Putamen (tissue), 1 donor: ENCODE data around the gene DEFB131B.
"Not testable (repeated sequence)": the region's sequence is repeated elsewhere in the genome, so short reads cannot be mapped to it uniquely, and the experiment has no call there.

Source experiments
- DNase-seq: peaks from one replicate; pipeline ENCODE4 v3.0.0-alpha.2; 2016; ENCODE audit warnings: low spot score

The DEFB131B gene

DNA sequence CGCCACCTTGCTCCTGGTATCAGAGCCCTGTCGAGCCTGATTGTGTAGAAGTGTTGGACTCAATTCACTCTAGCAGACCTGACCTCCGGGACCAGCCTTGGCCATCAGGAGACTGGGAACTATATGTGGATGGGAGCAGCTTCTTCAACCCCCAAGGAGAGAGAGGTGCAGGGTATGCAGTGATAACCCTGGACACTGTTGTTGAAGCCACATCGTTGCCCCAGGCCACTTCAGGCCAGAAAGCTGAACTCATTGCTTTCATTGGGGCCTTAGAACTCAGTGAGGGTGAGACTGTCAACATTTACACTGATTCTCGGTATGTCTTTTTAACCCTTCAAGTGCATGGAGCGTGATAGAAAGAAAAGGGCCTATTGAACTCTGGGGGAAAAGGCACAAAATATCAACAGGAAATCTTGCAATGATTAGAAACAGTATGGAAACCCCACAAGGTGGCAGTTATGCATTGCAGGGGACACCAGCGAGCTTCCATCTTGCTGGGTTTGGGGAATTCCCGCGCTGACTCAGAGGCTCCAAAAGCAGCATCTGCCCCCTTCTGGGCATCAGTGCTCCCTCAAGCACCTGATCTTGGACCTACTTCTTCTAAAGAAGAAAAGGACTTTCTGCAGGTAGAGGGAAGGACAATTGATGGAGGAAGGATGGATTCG lies 33.2 kb downstream of the DEFB131B start:
- DNase-seq: not testable (repeated sequence)

DNA sequence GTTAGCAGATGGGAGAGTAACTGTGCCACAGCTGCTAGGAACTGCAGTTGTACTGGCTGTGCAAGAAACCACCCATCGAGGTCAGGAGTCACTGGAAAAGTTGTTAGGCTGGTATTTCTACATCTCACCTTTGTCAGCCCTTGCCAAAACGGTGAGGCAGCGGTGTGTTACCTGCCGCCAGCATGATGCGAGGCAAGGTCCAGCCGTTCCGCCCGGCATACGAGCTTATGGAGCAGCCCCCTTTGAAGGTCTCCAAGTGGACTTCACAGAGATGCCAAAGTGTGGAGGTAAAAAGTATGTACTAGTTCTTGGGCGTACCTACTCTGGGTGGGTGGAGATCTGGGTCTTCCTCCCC lies 33.7 kb downstream of the DEFB131B start:
- DNase-seq: not testable (repeated sequence)

DNA sequence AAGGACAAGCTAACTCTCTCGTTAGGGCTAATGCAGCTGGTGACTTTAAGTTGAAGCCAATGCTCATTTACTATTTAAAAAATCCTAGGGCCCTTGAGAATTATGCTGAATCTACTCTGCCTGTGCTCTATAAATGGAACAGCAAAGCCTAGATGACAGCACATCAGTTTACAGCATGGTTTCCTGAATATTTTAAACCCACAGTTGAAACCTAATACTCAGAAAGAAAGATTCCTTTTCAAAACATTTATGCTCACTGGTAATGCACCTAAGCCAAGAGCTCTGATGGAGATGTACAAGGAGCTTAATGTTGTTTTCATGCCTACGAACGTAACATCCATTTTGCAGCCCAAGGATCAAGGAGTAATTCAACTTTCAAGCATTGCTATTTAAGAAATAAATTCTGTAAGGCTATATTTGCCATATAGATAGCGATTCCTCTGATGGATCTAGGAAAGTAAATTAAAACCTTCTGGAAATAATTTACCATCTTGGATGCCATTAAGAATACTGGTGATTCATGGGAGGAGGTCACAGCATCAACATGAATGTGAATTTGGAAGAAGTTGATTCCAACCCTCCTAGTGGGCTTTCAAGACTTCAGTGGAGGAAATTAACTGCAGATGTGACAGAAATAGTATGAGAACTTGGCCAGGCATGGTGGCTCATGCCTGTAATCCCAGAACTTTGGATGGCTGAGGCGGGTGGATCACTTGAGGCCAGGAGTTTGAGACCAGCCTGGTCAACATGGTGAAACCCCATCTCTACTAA lies 35.7 kb downstream of the DEFB131B start:
- DNase-seq: no peak

DNA sequence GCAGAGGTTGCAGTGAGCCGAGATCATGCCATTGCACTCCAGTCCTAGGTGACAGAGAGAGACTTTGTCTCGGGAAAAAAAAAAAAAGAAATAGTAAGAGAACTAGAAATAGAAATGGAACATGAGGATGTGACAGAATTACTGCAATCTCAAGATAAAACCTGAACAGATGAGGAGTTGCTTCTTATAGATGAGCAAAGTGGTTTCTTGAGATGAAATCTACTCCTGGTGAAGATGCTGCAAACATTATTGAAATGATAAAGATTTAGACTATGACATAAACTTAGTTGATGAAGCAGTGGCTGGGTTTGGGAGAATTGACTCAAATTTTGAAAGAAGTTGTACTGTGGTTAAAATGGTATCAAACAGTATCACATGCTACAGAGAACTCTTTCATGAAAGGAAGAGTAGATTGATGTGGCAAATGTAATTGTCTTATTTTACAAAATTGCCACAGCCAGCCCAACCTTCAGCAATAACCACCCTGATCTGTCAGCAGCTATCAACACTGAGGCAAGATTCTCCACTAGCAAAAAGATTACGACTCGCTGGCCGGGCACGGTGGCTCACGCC lies 36.5 kb downstream of the DEFB131B start:
- no peak for DNase-seq

DNA sequence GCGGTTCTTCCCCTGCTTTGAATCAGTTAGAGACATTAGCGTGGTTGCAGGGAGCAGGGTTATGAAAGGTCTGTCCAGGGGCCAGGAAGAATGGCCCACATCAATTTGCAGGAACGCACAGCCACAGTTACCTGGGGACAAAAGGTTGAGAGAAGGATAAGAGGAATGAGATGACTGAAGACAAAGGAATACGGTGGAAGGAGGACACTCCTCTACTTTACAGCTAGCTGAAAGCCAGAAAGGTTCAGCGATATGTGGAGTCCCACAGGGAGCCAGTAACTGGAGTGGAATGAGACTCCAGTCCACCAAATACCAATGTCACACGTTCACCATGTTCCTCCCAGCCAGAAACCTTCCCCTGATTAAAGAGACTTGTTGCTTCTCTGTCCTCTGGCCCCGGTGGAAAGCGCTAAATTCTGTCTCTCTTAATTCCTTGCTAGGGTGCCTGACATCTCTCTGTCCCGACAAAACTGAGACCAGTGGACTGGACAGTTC lies 39.4 kb downstream of the DEFB131B start:
- DNase-seq: no peak

DNA sequence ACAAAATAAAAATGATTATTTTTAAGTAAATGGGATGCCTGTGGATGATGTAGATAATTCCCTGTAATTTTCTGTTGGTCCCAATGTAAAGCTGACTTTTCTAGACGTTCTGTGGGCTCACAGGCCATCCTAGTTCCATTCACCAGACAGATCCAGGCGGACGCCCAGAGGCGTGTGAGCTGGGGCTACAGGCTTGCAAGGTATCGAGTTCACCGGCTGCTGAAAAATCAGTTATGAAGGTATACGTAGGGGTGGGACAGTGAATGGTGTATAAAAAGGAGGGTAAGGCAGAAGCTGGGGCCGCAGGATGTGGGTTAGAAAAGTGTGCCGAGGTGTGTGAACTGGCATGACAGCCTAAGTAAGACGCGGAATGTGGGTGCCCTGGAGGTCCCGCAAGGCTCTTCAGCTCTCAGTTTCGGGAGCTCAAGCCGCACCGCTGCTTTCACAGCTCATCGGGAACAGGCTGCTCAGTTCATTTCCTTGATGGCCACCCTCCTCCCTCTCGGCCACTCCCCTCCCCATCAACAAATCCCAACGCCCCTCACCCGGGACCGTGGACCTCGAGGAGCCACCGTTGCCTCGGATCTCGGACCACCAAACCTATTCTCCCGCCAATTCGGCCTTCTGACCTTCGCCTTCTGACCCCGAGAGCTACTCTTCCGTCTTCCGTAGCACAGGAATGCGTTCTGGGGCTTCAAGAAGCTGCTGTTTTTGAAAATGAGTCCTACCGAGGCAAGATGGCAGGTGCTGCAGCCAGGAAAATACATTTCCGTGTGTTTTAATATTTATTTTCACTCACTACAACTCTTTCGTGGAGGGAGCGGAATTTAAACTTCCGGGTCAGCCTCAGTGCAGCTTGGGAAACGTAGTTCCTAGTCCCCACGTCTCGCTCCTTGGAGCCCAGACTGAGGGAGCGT lies 49.8 kb downstream of the DEFB131B start, which contains the start of gene XNDC1N:
XNDC1N (minus strand) TSS at position 775 of the 917 bp plus-strand sequence. CDS start 5,241 bp downstream, outside the sequence.
- DNase-seq: peak; percentile 92

DNA sequence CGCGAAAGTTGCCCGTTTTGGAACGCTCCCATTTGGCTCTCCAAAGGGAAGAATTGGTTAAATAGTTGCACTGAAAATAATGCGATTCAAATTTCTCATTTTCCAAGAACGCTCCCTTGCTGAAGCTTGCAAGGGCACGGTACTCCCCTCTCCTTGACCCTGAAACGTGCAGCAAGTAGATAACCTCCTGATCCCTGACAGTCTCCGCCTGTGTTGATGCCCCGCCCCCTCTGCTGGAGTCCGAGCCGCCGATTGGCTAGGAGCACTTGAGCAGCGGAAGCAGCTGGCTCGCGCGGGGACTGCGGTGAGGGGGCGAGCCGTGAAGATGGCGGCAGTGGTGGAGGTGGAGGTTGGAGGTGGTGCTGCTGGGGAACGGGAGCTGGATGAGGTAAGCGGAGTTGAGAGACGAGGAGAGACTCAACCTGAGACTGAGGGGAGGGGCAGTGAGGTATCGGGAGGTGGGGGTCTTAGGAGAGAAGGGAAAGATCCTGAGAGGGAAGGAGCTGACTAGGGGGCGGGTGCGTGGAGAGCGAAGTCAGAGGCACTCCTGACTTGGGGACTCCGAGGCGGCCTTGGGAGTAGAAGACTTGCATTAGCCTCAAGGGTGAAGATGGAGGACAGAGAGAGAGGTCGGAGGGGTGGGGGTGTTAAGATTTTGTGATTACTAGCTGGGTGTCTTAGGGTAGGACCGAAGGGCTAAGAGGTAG lies 50.6 kb downstream of the DEFB131B start, which contains the start of gene RNF121:
RNF121 (plus strand) TSS at position 310 of the 707 bp plus-strand sequence; CDS start at position 326, 16 bp downstream.
- DNase-seq: peak; percentile 97

DNA sequence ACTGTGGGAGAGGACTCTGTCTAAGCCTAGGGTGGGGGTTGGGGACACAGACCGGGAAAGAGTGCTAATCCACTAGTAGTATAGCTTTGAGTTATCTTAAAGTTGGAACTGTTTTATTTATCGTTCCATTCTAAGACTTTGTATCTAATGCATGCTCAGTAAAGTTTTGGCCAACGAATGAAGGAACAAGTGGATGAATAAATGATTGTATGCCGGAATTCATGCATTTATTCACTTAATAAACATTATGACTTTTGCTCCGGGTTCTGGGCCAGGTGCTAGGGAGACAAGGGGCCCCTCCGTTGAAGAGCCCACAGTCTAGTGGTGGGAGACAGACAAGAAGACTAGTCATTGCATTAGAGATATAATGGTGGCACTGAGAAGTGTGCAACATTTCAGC lies 51.2 kb downstream of the DEFB131B start:
- no peak for DNase-seq

DNA sequence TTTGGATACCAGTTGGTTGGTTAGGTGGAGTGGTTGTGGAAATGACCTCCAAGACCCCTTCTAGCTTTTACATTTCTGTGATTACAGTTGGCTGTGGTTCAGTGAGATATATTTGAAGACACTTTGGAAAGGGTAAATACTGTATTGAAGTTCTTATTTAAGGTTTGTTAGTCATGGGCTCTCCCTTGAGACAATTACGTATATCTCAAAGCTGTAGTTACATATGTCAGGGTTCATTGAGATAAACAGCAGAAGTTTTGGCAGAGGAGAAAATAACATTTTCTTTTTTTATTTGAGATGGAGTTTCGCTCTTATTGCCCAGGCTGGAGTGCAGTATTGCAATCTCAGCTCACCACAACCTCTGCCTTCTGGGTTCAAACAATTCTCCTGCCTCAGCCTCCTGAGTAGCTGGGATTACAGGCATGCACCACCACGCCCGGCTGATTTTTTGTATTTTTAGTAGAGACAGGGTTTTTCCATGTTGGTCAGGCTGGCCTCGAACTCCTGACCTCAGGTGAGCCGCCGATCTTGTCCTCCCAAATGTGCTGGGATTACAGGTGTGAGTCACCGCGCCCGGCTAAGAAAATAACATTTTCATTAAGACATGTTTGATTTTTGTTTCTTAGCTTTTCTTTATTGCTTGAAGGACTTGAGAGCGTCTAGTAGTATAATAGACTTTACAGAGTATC lies 52.4 kb downstream of the DEFB131B start:
- DNase-seq: no peak

DNA sequence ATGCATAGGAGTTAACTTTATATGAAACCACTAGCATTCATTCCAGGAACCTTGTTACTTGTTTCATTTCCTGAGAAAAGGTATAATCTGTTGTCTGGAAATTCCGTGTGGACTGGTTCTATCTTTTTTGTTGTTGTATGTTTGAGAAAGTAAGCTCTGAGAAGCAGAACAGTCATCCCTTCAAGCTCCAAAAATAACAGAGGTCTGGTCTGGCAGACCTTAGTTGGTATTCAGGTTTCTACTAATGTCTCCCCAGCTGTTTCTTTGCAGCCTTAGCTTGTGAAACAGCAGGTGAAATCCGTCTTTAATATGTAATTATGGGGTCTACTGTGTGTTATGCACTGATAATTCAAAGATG lies 53.0 kb downstream of the DEFB131B start:
- DNase-seq: no peak

DNA sequence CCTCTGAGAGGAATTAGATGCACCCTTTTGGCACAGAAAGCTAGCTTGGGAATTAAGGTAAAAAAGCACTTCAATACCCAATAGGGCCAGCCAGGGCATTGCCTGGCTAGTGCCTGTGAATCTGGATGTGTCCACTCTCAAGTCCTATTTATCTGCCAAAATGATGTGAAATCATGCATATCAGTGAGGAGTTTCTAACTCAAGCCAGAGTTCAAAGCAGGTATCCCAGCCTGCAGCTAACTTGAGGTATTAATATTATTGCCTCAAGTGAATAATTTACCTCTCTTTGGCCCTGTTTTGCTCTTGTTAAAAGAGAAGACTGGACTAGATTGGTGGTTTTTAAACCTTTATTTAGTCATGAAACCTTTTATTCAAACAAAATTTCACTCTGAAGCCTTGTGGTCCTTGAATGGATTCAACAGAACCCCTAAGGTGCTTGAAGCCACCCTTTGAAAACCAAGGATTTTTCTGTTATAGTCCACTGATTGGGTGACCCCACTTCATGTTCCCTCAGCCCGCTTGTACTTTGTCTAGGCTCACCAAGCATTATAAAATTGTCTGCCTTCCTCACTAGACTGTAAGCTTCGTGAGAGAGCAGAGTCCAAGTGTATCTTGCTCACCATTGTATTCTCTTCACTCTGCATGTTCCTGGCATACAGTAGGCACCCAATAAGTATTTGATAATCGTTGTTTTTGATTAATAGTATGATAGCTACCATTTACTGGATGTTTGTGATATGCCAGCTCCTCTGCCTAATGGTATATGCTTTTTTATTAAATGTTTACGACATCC lies 55.1 kb downstream of the DEFB131B start:
- DNase-seq: no peak
